Kidney (tissue), 14 donors: Measurements from ENCODE around the gene STAB2. TPM values are rescaled to one million over a fixed set of nuclear protein-coding genes. Genes with fewer than 3 reads are reported as not detected.

Experiments used
- DNase-seq, 5 donors: peaks; one replicate each; pipeline ENCODE4 v3.0.0-alpha.2; 2013 to 2020
- FAIRE-seq: peaks from 2 replicates; lab custom pipeline; 2012; peaks lifted over from hg19 to GRCh38; lab: Jason Lieb, UNC
- H3K27ac ChIP-seq, 2 donors: one replicate each; pipeline ENCODE4 v1.7.0; 2013; ENCODE audit warnings: low read depth in 2 of 2, low read length in 2 of 2, inconsistent platforms in 1 of 2
- H3K27me3 ChIP-seq: one replicate; pipeline ENCODE4 v1.7.1; 2013; ENCODE audit warnings: low read length, inconsistent platforms; ENCODE audit not compliant: control insufficient read depth, insufficient read depth
- H3K36me3 ChIP-seq, 3 donors: one replicate each; pipeline versions ENCODE4 v1.7.0 to v1.7.1; 2013; ENCODE audit warnings: low read length in 3 of 3, control low read depth in 1 of 3, inconsistent platforms in 1 of 3; ENCODE audit not compliant: insufficient read depth in 3 of 3, control insufficient read depth in 2 of 3
- H3K4me1 ChIP-seq, 3 donors: one replicate each; pipeline versions ENCODE4 v1.7.0 to v1.7.1; 2013; ENCODE audit warnings: low read length in 3 of 3, inconsistent platforms in 1 of 3, low read depth in 1 of 3; ENCODE audit not compliant: control insufficient read depth in 2 of 3, insufficient read depth in 2 of 3
- H3K4me3 ChIP-seq, 3 donors: one replicate each; pipeline versions ENCODE4 v1.7.0 to v1.8.1; 2013; ENCODE audit warnings: low read length in 3 of 3, control low read depth in 1 of 3, inconsistent platforms in 1 of 3
- H3K9ac ChIP-seq, 3 donors: one replicate each; pipeline versions ENCODE4 v1.7.0 to v1.7.1; 2013; ENCODE audit warnings: low read length in 3 of 3, control low read depth in 1 of 3, inconsistent platforms in 1 of 3
- H3K9me3 ChIP-seq, 3 donors: one replicate each; pipeline versions ENCODE4 v1.7.0 to v1.7.1; 2013; ENCODE audit warnings: low read length in 3 of 3, control low read depth in 1 of 3, inconsistent platforms in 1 of 3; ENCODE audit not compliant: control insufficient read depth in 2 of 3, insufficient read depth in 1 of 3
- CTCF ChIP-seq: IDR thresholded peaks from 3 replicates; pipeline ENCODE4 v1.5.1; 2012; ENCODE audit warnings: mild to moderate bottlenecking, moderate library complexity, borderline replicate concordance; ENCODE audit not compliant: insufficient read depth; ENCODE audit errors: extremely low read depth
- intact Hi-C: fragments of 100-400 bp; cut with DNase I; formaldehyde crosslinking; loops from one replicate; pipeline ENCODE4 v1.11.1; 2022
- polyA plus RNA-seq: library from polyadenylated mRNA; stranded (reverse); fragments of 350-450 nt; fragmentation: Illumina TruSeq; extraction: RNeasy Lipid Tissue Mini Kit (QIAGEN cat#74804); gene quantifications from one replicate; pipeline ENCODE4 v1.2.3, GENCODE V29; 2014; ENCODE audit warnings: low read depth, low replicate concordance; ENCODE audit not compliant: insufficient read depth
- total RNA-seq: library from RNA; stranded (reverse); fragmentation: NEBNext Ultra II Directional; extraction: Animal tissue kit (Norgen Biotek cat#: 25700); gene quantifications from one replicate; pipeline ENCODE4 v1.2.1, GENCODE V29; 2021
- donor health status: control.
- donor health status: control.
- donor health status: control.
- donor health status: control.
- donor health status: control.
- donor health status: DM: yes; HTN: yes; CAD: no.
- donor health status: Normal renal cell carcinoma (clear cell type).

Gene STAB2
- total and polyA plus RNA-seq, 2 donors from 2014 or later: 0.16 TPM; not detected in 1

- FAIRE-seq (no peak), DNase-seq (peak; percentile 30 to 68 (median 41))
- Histone ChIP-seq H3K27ac (no peak overlapping the region), H3K9me3 (no peaks in the 10 kb centered on the region), H3K4me3 (no peak overlapping the region), H3K36me3 (no peaks in the 10 kb centered on the region), H3K9ac (no peak overlapping the region), H3K4me1 (no peaks in the 10 kb centered on the region), H3K27me3 (no peaks in the 10 kb centered on the region)
- intact Hi-C loops: no loop called here
- peak; percentile 54 for TF ChIP-seq CTCF
Observed at GRCh38 chr12:103632554-103633216, 45.6 kb downstream of the STAB2 start.

- intact Hi-C loops: no loop called here
- H3K4me1 ChIP-seq: no peaks in the 10 kb centered on the region
- no peaks in the 10 kb centered on the region for H3K9me3 ChIP-seq
- no peak overlapping the region for H3K27ac ChIP-seq
- DNase-seq (no peak), FAIRE-seq (no peak)
- no peaks in the 10 kb centered on the region for H3K27me3 ChIP-seq
- no peak overlapping the region for H3K4me3 ChIP-seq
- no peak overlapping the region for H3K9ac ChIP-seq
- no peaks in the 10 kb centered on the region for H3K36me3 ChIP-seq
- TF ChIP-seq CTCF: no peak
Observed at GRCh38 chr12:103634732-103635131, 47.7 kb downstream of the STAB2 start.

GRCh38 chr12:103635419-103635818, 48.3 kb downstream of the STAB2 start:
- H3K4me3 ChIP-seq: no peak overlapping the region
- H3K9me3 ChIP-seq: no peaks in the 10 kb centered on the region
- no peaks in the 10 kb centered on the region for H3K27me3 ChIP-seq
- H3K27ac ChIP-seq: no peak overlapping the region
- intact Hi-C loops: no loop called here
- DNase-seq (peak in 1 of 5 donors; percentile 55), FAIRE-seq (no peak)
- H3K36me3 ChIP-seq: no peaks in the 10 kb centered on the region
- TF ChIP-seq CTCF: no peak
- no peaks in the 10 kb centered on the region for H3K4me1 ChIP-seq
- no peak overlapping the region for H3K9ac ChIP-seq
